ENCODE measurements around the gene TJAP1. TPM values are rescaled to one million over a fixed set of nuclear protein-coding genes. Genes with fewer than 3 reads are reported as not detected.

Gene TJAP1
- total RNA-seq, 2 experiments from 2014 or later = 42.7 to 47.6 TPM

GRCh38 chr6:43506171-43506570 lies 28.8 kb downstream of the TJAP1 start:
- Mint-ChIP-seq H3K4me3 (no peak overlapping the region), H3K9me3 (no peaks in the 10 kb centered on the region), H3K27ac (peak overlapping the region; percentile 47), H3K27me3 (peaks cover 18% of the 10 kb centered on the region), H3K4me1 (peaks cover 9% of the 10 kb centered on the region), H3K36me3 (peaks cover 12% of the 10 kb centered on the region)
- DNase-seq = no peak
- ATAC-seq (ENCODE audit: low read depth) = no peak
- POLR2A ChIA-PET = interaction anchor here (1.6 to 3.4 kb wide), 2 partner anchors 11 to 334 kb away, joined by 3 to 19 read pairs; partner anchors contain the start of genes POLR1C and YIPF3

GRCh38 chr6:43506667-43507471 lies 29.5 kb downstream of the TJAP1 start:
- peaks cover 9% of the 10 kb centered on the region for H3K4me1 Mint-ChIP-seq
- DNase-seq (peak; percentile 76), ATAC-seq (ENCODE audit: low read depth) (peak; percentile 72)
- H3K27ac Mint-ChIP-seq = peak overlapping the region; percentile 35
- peaks cover 18% of the 10 kb centered on the region for H3K27me3 Mint-ChIP-seq
- peaks cover 15% of the 10 kb centered on the region for H3K36me3 Mint-ChIP-seq
- POLR2A ChIA-PET = interaction anchor here (0.6 to 3.4 kb wide), 7 partner anchors 10 to 335 kb away, joined by 3 to 19 read pairs (median 5); partner anchors contain the start of genes GTPBP2, POLR1C, TJAP1 and YIPF3
- no peaks in the 10 kb centered on the region for H3K9me3 Mint-ChIP-seq
- H3K4me3 Mint-ChIP-seq = no peak overlapping the region

- Mint-ChIP-seq H3K4me1 (peaks cover 11% of the 10 kb centered on the region), H3K27ac (no peak overlapping the region), H3K27me3 (peaks cover 18% of the 10 kb centered on the region), H3K4me3 (peak overlapping the region; percentile 86), H3K36me3 (peaks cover 18% of the 10 kb centered on the region), H3K9me3 (no peaks in the 10 kb centered on the region)
- ATAC-seq (ENCODE audit: low read depth) (no peak), DNase-seq (no peak)
- POLR2A ChIA-PET = interaction anchor here (1.9 to 3.4 kb wide), 2 partner anchors 8 to 31 kb away, joined by 12 to 19 read pairs; partner anchors contain the start of genes POLR1C, TJAP1 and YIPF3
These were observed 31.2 kb downstream of the TJAP1 start for GRCh38 chr6:43508481-43509141.

- H3K27ac Mint-ChIP-seq = no peak overlapping the region
- peaks cover 18% of the 10 kb centered on the region for H3K27me3 Mint-ChIP-seq
- H3K9me3 Mint-ChIP-seq = no peaks in the 10 kb centered on the region
- H3K4me3 Mint-ChIP-seq = peak overlapping the region; percentile 86
- peaks cover 11% of the 10 kb centered on the region for H3K4me1 Mint-ChIP-seq
- DNase-seq = peak; percentile 42
- H3K36me3 Mint-ChIP-seq = peaks cover 15% of the 10 kb centered on the region
- peak; percentile 2 for ATAC-seq (ENCODE audit: low read depth)
- POLR2A ChIA-PET = interaction anchor here (0.6 to 1.2 kb wide), 5 partner anchors 11 to 285 kb away, joined by 3 to 5 read pairs (median 3); partner anchors contain the start of gene DNPH1
These were observed 32.0 kb downstream of the TJAP1 start for GRCh38 chr6:43509142-43509983.

- peak; percentile 66 for ATAC-seq (ENCODE audit: low read depth)
- H3K4me3 Mint-ChIP-seq = peak within 1 kb of the TSS; percentile 86
- H3K27ac Mint-ChIP-seq = no peak within 1 kb of the TSS
- peaks cover 18% of the 10 kb centered on the region for H3K27me3 Mint-ChIP-seq
- H3K36me3 Mint-ChIP-seq = peaks cover 17% of the 10 kb centered on the region
- no peaks in the 10 kb centered on the region for H3K9me3 Mint-ChIP-seq
- peaks cover 16% of the 10 kb centered on the region for H3K4me1 Mint-ChIP-seq
- peak; percentile 88 for DNase-seq
- POLR2A ChIA-PET = interaction anchor here (0.6 to 1.2 kb wide), 6 partner anchors 12 to 286 kb away, joined by 3 to 5 read pairs (median 3); partner anchors contain the start of gene DNPH1
These were observed 32.8 kb downstream of the TJAP1 start, which contains the start of gene LRRC73 for GRCh38 chr6:43509984-43510826. Gene LRRC73, minus strand, starts transcription at chr6:43510346. Its CDS starts 561 bp downstream, at chr6:43509785.

- Mint-ChIP-seq H3K27me3 (peaks cover 18% of the 10 kb centered on the region), H3K4me1 (peaks cover 18% of the 10 kb centered on the region), H3K4me3 (no peak overlapping the region), H3K36me3 (peaks cover 19% of the 10 kb centered on the region), H3K9me3 (no peaks in the 10 kb centered on the region), H3K27ac (no peak overlapping the region)
- ATAC-seq (ENCODE audit: low read depth) (no peak), DNase-seq (no peak)
- POLR2A ChIA-PET = interaction anchor here (0.7 kb wide), 1 partner anchor 162 kb away, joined by 3 read pairs; no protein-coding TSS in a partner anchor
These were observed 33.4 kb downstream of the TJAP1 start for GRCh38 chr6:43510827-43511163.

- Mint-ChIP-seq H3K27me3 (peaks cover 18% of the 10 kb centered on the region), H3K4me1 (peaks cover 21% of the 10 kb centered on the region), H3K36me3 (peaks cover 19% of the 10 kb centered on the region), H3K4me3 (no peak overlapping the region), H3K9me3 (no peaks in the 10 kb centered on the region), H3K27ac (no peak overlapping the region)
- no peak for ATAC-seq (ENCODE audit: low read depth)
- POLR2A ChIA-PET = interaction anchor here (0.6 kb wide), 2 partner anchors 18 to 284 kb away, joined by 3 read pairs; no protein-coding TSS in a partner anchor
- DNase-seq = no peak
These were observed 34.5 kb downstream of the TJAP1 start for GRCh38 chr6:43511824-43512415.

- POLR2A ChIA-PET = interaction anchor here (0.9 to 2.9 kb wide), 2 partner anchors 9 to 733 kb away, joined by 4 to 19 read pairs; partner anchors contain the start of gene BICRAL
- Mint-ChIP-seq H3K4me3 (no peak overlapping the region), H3K27ac (no peak overlapping the region), H3K36me3 (peaks cover 17% of the 10 kb centered on the region), H3K9me3 (no peaks in the 10 kb centered on the region), H3K27me3 (no peaks in the 10 kb centered on the region), H3K4me1 (peaks cover 17% of the 10 kb centered on the region)
- DNase-seq (no peak), ATAC-seq (ENCODE audit: low read depth) (no peak)
These were observed 38.4 kb downstream of the TJAP1 start for GRCh38 chr6:43515808-43516207.

- H3K4me1 Mint-ChIP-seq = peaks cover 17% of the 10 kb centered on the region
- no peaks in the 10 kb centered on the region for H3K9me3 Mint-ChIP-seq
- no peak overlapping the region for H3K27ac Mint-ChIP-seq
- no peak overlapping the region for H3K4me3 Mint-ChIP-seq
- ATAC-seq (ENCODE audit: low read depth) = no peak
- POLR2A ChIA-PET = interaction anchor here (0.9 to 2.9 kb wide), 6 partner anchors 9 to 734 kb away, joined by 4 to 19 read pairs (median 5); partner anchors contain the start of genes BICRAL, GTPBP2, POLH and XPO5
- no peak for DNase-seq
- peaks cover 13% of the 10 kb centered on the region for H3K36me3 Mint-ChIP-seq
- no peaks in the 10 kb centered on the region for H3K27me3 Mint-ChIP-seq
These were observed 39.0 kb downstream of the TJAP1 start for GRCh38 chr6:43516367-43516696.

- Mint-ChIP-seq H3K9me3 (no peaks in the 10 kb centered on the region), H3K27me3 (no peaks in the 10 kb centered on the region), H3K4me3 (no peak within 1 kb of the TSS), H3K27ac (no peak within 1 kb of the TSS), H3K36me3 (peaks cover 10% of the 10 kb centered on the region), H3K4me1 (peaks cover 17% of the 10 kb centered on the region)
- DNase-seq (peak; percentile 91), ATAC-seq (ENCODE audit: low read depth) (peak; percentile 95)
- POLR2A ChIA-PET = interaction anchor here (0.7 to 2.9 kb wide), 8 partner anchors 10 to 735 kb away, joined by 3 to 19 read pairs (median 4); partner anchors contain the start of genes BICRAL, GTPBP2, POLH and XPO5
These were observed 39.5 kb downstream of the TJAP1 start, which contains the start of the genes POLR1C and YIPF3 for GRCh38 chr6:43516697-43517504. Gene POLR1C, plus strand, starts transcription at chr6:43517089. Its CDS starts 21 bp downstream, at chr6:43517110. Gene YIPF3, minus strand, starts transcription at chr6:43516926. Its CDS starts 119 bp downstream, at chr6:43516807.

Data from activated naive CD8-positive, alpha-beta T cell treated with anti-CD3 and anti-CD28 coated beads, Interleukin-2, amount 10 ng/mL, durations not matched to agents 7 days and 5 days (primary cell).